Activated effector memory CD4-positive, alpha-beta T cell treated with anti-CD3 and anti-CD28 coated beads, Interleukin-2, amount 50 U/mL, for 16 hours (primary cell): Measurements from ENCODE around the gene CLSTN2.

Source experiments
- DNase-seq: peaks from one replicate; pipeline ENCODE4 v3.0.0-alpha.2; 2020

Gene CLSTN2

DNA sequence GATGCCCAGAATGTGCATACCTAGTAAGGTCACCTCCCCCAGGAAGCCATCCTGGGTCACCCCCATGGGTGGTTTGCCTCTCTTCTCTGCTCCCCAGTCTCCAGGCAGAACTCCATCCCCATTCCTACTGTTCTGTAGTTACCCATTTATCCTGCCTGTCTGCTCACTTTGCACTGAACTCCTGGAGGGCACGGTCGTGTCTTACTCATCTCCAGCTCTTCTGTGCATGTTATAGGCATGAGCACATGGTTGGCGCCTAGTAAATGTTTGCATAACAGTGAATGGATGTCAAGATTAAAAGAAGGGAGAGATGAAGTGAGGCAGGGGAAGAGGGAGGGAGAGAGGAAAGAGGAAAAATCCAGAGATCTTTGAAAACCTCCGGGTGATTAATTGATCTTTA, 534.5 kb downstream of the CLSTN2 start:
- no peak for DNase-seq

DNA sequence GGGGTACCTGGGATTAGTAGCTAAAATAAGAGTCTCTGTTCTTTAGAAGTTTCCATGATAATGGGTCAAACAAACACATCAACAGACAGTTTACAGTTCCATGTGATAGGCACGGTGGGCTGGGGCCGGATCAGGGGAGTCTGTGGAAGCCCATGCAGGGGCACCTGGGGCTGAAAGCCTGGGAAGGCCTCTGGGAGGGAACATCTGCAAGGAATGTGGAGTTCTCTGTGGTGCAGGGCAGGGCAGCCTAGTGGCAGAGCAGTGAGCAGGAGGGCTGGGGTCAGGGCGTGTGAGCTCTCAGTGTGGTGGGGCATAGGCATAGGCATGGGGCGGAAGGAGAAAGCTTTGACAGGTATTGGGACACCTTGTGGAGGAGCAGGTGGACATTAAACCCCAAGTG, 535.2 kb downstream of the CLSTN2 start:
- no peak for DNase-seq

GRCh38 chr3:140470962-140471361, 536.0 kb downstream of the CLSTN2 start:
- no peak for DNase-seq

DNA sequence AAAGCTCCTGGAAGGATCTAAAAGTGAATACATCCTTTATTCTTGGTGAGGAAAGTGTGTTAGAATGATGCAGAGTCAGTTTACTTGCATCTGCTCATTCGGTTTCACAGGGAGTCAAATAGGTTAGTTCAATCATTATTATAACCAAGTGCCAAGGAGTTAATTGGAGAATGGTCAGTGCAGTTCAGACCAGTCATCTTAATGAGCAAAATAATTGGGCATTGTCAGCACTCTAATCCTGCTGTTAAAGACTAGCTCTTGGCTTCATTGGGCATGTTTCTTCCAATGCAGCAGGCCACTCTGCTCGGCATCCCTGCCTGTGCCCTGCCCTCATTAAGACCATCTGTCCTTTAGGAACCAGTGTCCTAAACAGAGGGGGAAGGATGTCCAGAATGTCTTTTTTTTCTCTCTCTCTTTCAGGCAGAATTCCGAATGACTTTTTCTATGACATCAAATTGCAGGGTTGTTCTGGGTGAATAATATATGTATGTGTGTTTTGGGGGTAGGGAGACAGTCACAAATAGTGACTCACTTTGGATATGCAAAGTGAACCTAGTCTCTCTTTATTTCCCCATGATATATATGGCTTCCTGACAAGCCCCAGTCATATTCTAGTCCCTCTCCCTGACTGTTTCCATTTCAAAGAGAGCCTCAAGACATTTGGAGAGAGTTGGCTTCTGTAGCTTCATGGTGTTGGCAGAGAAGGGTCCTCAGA, 537.5 kb downstream of the CLSTN2 start:
- no peak for DNase-seq

GRCh38 chr3:140487566-140487965, 552.6 kb downstream of the CLSTN2 start:
- no peak for DNase-seq

- DNase-seq: no peak
These were observed 558.3 kb downstream of the CLSTN2 start for GRCh38 chr3:140493271-140493670.

GRCh38 chr3:140494970-140495369, 560.0 kb downstream of the CLSTN2 start:
- DNase-seq: no peak

- no peak for DNase-seq
These were observed 562.3 kb downstream of the CLSTN2 start for GRCh38 chr3:140497331-140497730.

GRCh38 chr3:140499114-140499757, 564.3 kb downstream of the CLSTN2 start:
- DNase-seq: no peak

DNA sequence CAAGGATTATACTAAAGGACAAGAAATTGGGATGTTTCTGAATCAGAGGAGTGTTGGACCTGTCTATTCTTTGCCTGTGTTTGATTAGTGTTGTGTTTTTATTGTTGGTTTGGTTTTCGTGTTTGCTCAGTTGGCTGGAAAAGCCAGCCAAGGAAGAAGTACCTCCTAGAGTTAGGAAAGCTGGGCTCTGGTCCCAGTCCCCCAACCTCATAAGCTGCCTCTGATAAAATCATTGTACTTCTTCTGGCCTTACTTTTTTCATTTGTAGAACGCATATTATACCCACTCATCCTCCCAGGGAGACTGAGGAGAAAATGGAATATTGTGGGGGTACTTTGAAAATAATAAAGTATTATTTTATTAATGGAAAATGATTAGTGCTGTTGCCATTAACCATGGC, 565.5 kb downstream of the CLSTN2 start:
- DNase-seq: no peak

- no peak for DNase-seq
These were observed 566.2 kb downstream of the CLSTN2 start for GRCh38 chr3:140501061-140501769.

DNA sequence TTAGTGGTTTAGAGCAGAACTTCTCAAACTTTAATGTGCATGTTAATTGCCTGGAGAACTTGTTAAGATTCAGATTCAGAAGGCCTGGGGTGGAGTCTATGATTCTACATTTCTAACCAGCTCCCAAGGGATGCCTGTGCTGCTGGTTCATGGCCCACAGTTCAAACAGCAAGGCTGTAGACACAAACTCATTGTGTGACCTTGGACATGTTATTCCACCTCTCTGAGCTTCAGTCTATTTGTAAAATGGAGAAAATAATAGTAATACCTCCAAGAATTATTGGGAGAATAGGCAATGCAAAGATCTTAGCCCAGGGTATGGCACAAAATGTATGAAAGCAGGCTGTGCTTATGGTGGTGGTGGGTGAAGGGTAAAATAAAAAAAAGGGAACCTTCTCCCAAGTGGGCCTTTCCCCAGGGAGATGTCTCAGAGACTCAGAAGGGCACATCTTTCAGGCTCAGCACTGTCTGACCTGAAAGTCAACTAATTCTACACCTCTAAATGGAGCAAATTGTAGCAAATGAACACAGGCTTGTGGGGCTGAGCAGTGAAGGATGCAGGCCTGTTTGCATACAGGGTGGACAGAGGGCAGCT, 566.9 kb downstream of the CLSTN2 start:
- DNase-seq: no peak

DNA sequence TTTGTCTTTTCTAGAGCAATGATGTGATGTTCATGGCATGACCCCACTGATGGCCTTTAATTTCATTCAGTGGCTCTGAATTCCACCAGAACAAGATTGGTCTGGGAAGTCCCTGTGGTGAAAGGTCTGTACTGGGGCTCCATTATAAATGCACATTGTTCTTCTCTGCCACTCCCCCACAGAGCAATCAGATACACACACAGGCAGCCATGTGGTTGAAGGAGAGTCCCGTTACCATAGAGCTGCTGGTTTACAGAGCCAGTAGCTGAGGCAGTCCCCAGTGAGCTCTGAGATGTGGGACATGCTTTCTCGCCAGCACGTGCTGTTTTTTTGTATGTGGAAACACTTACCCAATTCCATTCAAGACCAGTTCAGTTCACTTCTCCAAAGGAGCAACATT, 570.2 kb downstream of the CLSTN2 start:
- no peak for DNase-seq

DNA sequence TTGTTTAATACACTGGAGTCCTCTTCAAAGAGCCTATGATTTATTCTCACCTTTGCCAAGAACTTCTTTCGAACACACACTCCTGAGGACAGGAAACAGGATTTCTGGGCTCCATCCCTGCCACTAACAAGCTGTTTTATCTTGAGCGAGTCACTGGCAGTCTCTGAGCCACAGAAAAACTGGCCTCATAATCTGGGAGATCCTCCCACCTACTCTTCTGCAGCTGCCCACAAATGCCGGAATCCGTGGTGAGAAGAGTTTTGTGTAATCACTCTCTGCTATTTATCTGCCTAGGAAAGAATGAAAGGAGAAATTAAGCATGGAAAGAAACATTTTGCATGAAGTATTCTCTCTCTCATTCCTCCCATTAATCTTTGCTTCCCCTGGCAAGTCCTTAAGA, 570.9 kb downstream of the CLSTN2 start:
- DNase-seq: no peak

DNA sequence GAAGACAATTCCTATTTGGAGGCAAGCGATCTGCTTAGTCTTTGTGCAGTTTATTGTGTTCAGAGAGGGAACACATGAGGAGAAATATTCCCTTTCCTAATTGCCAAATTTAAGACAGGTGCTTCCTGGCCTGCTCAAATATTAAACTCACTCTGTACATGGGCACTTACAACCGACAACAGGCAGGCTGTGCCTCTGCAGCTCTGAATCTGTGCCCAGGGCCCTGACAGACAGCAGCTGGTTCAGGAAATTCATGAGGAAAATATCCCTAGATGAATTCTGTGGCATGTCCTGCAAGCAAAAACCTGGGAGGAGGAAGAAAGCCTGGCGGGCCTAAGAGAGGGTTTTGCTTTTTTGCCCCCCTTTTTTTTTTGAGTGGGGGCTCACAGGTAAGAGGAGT, 573.6 kb downstream of the CLSTN2 start:
- no peak for DNase-seq

DNA sequence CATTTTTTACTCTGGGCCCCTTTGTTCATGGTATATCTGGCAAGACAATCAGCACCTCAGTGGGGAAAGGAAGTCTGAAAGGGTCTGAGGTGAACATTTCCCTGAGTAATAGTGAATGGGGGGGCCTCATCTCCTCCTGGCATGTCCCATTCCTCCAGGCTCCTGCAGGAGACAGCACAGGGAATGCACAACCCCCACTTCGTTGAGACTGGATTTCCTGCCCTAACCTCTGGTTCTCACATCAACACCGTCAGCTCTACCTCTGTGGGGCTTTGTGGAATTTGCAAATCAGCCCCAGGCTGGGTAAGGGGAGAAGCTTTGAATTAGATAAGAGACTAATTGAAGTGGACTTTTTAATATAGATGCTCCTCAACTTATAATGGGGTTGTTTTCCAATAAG, 574.5 kb downstream of the CLSTN2 start:
- DNase-seq: no peak

DNA sequence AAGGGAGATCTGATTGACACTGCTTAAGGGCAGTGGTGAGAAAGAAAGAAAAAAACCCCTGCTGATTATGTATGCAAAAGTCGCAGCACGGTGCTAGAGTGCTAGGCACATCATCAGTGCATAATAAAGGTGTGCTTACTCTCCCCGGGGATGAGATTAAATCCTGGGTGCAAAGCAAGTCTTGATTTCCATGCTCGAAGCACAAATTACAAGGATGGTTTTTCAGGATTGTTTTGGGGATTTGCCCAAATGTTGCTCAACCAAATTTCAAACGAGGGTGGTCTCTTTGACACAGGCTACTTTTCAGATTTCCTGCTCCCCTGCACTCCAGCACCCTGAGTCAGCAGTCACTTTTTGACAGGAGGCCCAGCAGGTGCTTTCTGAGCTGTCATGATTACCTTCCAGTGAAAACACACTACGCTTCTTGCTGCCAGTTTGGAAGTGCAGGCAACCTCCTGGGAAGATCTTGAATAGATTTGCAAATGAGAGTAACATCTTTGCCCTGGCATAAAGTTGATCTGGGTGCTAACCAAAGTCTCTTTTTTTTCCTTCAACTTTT, 575.4 kb downstream of the CLSTN2 start:
- DNase-seq: no peak

DNA sequence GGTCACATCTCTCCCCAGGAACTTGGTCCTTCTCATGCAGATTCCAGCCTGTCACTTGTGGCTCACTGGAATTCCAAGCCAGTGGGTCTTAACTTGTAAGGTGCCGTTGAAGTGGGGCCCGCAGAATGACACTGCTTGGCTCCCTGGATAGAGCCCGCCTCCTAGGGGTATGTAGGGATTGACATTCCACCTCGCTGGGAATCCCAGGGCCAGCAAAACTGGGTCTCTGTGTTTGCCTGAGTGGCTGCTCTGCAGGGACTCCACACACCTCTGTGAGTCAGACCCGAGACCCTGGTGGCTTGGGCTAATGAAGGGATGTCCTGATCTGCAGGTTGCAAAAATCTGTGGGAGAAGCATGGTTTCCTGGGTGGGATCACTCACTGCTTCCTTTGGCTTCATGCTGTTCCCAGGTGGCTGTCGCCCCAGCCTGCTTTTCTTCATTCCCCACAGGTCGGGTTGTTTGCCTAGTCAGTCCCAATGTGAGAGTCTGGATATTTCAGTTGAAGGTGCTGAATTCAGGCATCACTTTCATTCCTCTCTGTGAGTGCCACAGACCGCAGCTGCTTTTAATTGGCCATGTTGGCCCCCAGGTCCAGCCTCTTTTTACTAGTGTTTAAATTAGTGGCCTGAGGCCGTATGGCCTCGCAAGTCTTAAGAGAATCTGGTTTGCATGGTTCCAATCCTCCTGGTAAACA, 586.9 kb downstream of the CLSTN2 start:
- no peak for DNase-seq

DNA sequence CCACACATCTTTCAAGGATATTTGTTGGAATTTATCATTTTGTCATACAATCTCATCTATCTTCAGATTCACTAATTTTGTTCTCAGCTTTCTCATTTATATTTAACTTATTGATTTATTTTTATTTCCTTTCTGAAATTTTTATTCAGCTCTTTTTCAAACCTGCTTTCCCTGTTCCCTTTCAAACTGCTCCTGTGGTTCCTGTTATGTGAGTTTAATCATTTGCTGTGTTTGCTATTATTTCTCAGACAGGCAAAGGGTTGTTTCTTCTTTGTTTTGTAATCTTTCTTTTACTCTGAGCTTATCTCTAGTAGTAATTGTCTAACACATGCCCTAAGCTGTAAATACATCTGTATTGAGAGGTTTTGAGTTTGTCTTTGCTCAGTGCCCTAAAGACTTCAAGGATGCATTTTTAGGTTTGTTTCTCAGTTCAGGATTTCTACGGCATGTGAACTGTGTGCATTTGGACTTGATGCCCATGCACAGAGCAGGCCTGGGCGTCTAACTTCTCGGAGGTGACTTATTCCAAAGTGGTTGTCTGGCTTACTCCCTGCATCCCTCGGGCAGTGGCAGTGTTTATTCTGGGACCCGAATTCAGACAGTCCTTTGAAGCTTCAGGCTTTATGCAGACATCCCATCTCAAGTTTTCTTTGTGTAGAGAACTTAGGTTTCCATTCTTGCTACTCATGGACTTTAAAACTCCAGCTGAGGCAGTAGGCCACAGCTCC, 587.8 kb downstream of the CLSTN2 start:
- DNase-seq: no peak

GRCh38 chr3:140523600-140523999, 588.6 kb downstream of the CLSTN2 start:
- DNase-seq: no peak

DNA sequence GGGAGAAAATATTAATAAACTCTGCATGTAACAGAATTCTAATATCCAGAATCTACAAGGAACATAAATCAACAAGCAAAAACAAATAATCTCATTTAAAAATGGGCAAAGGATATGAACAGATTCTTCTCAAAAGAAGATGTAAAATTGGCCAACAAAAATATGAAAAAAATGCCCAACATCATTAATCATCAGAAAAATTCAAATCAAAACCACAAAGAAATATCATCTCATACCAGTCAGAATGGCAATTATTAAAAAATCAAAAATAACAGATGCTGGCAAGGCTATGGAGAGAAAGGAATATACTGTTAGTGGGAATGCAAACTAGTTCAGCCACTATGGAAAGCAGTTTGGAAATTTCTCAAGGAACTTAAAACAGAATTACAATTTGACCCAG, 592.2 kb downstream of the CLSTN2 start:
- no peak for DNase-seq

GRCh38 chr3:140529096-140529495, 594.1 kb downstream of the CLSTN2 start:
- DNase-seq: no peak
